ENCODE data around the gene RAB40B. TPM values are rescaled to one million over a fixed set of nuclear protein-coding genes. Genes with fewer than 3 reads are reported as not detected.
"Not testable (repeated sequence)": the region's sequence is repeated elsewhere in the genome, so short reads cannot be mapped to it uniquely, and the experiment has no call there.

RAB40B gene
- total RNA-seq, 2 experiments from 2014 or later = 21.4 to 22.1 TPM

GRCh38 chr17:82656266-82656665, 42.2 kb downstream of the RAB40B start:
- no peak overlapping the region for H3K4me2 ChIP-seq (ENCODE audit: low read length)
- BruUV-seq (replicated peaks) = no TSS peak
- H3K9me3 ChIP-seq (ENCODE audit: low read length) = no peaks in the 10 kb centered on the region
- H3K36me3 ChIP-seq (ENCODE audit: insufficient read depth, low read length) = no peaks in the 10 kb centered on the region
- H3K9me2 ChIP-seq (ENCODE audit: insufficient read depth, low read length) = no peaks in the 10 kb centered on the region
- H3K79me2 ChIP-seq (ENCODE audit: insufficient read depth, low read depth, low read length) = no peaks in the 10 kb centered on the region
- peaks cover 4% of the 10 kb centered on the region for H3K4me1 ChIP-seq (ENCODE audit: insufficient read depth, low read length, poor library complexity, severe bottlenecking)
- POLR2A ChIA-PET = interaction anchor here (0.5 to 1.5 kb wide), 3 partner anchors 10 to 91 kb away, joined by 3 to 4 read pairs (median 3); no protein-coding TSS in a partner anchor
- no peak overlapping the region for H3K4me3 ChIP-seq (ENCODE audit: low read depth, low read length, poor library complexity, severe bottlenecking)
- H4K20me1 ChIP-seq (ENCODE audit: insufficient read depth, low read length) = no peaks in the 10 kb centered on the region
- no peak for DNase-seq (ENCODE audit: low spot score)
- no peak overlapping the region for H2AFZ ChIP-seq (ENCODE audit: low read length)
- intact Hi-C loops (cut with micrococcal nuclease; ENCODE audit: unreplicated experiment) = no loop called here
- no peak overlapping the region for H3K27ac ChIP-seq (ENCODE audit: low read depth, low read length, poor library complexity, severe bottlenecking)
- CTCF ChIA-PET (ENCODE audit: unreplicated experiment) = no interaction called here
- TF ChIP-seq, protein P1, sequence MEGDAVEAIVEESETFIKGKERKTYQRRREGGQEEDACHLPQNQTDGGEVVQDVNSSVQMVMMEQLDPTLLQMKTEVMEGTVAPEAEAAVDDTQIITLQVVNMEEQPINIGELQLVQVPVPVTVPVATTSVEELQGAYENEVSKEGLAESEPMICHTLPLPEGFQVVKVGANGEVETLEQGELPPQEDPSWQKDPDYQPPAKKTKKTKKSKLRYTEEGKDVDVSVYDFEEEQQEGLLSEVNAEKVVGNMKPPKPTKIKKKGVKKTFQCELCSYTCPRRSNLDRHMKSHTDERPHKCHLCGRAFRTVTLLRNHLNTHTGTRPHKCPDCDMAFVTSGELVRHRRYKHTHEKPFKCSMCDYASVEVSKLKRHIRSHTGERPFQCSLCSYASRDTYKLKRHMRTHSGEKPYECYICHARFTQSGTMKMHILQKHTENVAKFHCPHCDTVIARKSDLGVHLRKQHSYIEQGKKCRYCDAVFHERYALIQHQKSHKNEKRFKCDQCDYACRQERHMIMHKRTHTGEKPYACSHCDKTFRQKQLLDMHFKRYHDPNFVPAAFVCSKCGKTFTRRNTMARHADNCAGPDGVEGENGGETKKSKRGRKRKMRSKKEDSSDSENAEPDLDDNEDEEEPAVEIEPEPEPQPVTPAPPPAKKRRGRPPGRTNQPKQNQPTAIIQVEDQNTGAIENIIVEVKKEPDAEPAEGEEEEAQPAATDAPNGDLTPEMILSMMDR (conservative IDR thresholded peaks at IDR 0.05; ENCODE audit: low read length) = no peak
- no peak for TF ChIP-seq EZH2phosphoT487 (IDR thresholded peaks at IDR 0.05; ENCODE audit: borderline replicate concordance, low read depth, low read length)

DNA sequence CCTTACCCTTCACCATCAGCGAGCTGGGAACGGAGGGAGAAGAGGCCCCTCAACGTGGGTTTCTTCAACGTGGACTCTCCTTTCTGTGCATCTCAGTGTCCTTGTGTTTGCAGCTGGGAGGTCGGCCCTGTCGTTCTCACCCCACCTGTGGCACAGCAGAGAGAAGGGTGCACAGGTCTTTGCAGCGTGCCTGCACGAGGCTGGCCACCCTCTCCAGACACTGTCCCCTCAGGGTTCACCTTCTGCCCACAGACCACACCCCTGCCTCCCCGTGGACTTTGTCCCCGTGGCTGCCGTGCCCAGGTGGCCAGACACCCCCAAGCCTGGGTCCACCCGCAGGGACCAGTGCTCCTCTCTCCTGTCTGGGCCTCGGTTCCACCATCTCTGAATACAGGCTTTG, 43.0 kb downstream of the RAB40B start:
- H4K20me1 ChIP-seq (ENCODE audit: insufficient read depth, low read length) = no peaks in the 10 kb centered on the region
- H3K4me1 ChIP-seq (ENCODE audit: insufficient read depth, low read length, poor library complexity, severe bottlenecking) = peaks cover 4% of the 10 kb centered on the region
- H3K9me3 ChIP-seq (ENCODE audit: low read length) = no peaks in the 10 kb centered on the region
- H3K4me3 ChIP-seq (ENCODE audit: low read depth, low read length, poor library complexity, severe bottlenecking) = no peak overlapping the region
- CTCF ChIA-PET (ENCODE audit: unreplicated experiment) = no interaction called here
- H2AFZ ChIP-seq (ENCODE audit: low read length) = peak overlapping the region; percentile 9; the same call in 1 of the 2 replicates
- H3K79me2 ChIP-seq (ENCODE audit: insufficient read depth, low read depth, low read length) = no peaks in the 10 kb centered on the region
- intact Hi-C loops (cut with micrococcal nuclease; ENCODE audit: unreplicated experiment) = no loop called here
- no peaks in the 10 kb centered on the region for H3K36me3 ChIP-seq (ENCODE audit: insufficient read depth, low read length)
- H3K9me2 ChIP-seq (ENCODE audit: insufficient read depth, low read length) = no peaks in the 10 kb centered on the region
- no peak for TF ChIP-seq EZH2phosphoT487 (IDR thresholded peaks at IDR 0.05; ENCODE audit: borderline replicate concordance, low read depth, low read length)
- TF ChIP-seq, protein P1 (conservative IDR thresholded peaks at IDR 0.05; ENCODE audit: low read length) = no peak
- H3K27ac ChIP-seq (ENCODE audit: low read depth, low read length, poor library complexity, severe bottlenecking) = no peak overlapping the region
- no peak for DNase-seq (ENCODE audit: low spot score)
- BruUV-seq (replicated peaks) = no TSS peak
- no peak overlapping the region for H3K4me2 ChIP-seq (ENCODE audit: low read length)
- POLR2A ChIA-PET = interaction anchor here (1.5 kb wide), 1 partner anchor 22 kb away, joined by 4 read pairs; no protein-coding TSS in a partner anchor

GRCh38 chr17:82655038-82655479, 43.4 kb downstream of the RAB40B start:
- H2AFZ ChIP-seq (ENCODE audit: low read length) = peak overlapping the region; percentile 9; the same call in 1 of the 2 replicates
- DNase-seq (ENCODE audit: low spot score) = no peak
- ChIA-PET POLR2A (interaction anchor here (1.5 kb wide), 1 partner anchor 23 kb away, joined by 4 read pairs; no protein-coding TSS in a partner anchor), CTCF (ENCODE audit: unreplicated experiment) (no interaction called here)
- H3K27ac ChIP-seq (ENCODE audit: low read depth, low read length, poor library complexity, severe bottlenecking) = no peak overlapping the region
- no peak overlapping the region for H3K4me2 ChIP-seq (ENCODE audit: low read length)
- no peaks in the 10 kb centered on the region for H3K36me3 ChIP-seq (ENCODE audit: insufficient read depth, low read length)
- no peaks in the 10 kb centered on the region for H3K9me2 ChIP-seq (ENCODE audit: insufficient read depth, low read length)
- TF ChIP-seq EZH2phosphoT487 (IDR thresholded peaks at IDR 0.05; ENCODE audit: borderline replicate concordance, low read depth, low read length) = no peak
- TF ChIP-seq, protein P1 (conservative IDR thresholded peaks at IDR 0.05; ENCODE audit: low read length) = no peak
- intact Hi-C loops (cut with micrococcal nuclease; ENCODE audit: unreplicated experiment) = no loop called here
- H3K79me2 ChIP-seq (ENCODE audit: insufficient read depth, low read depth, low read length) = no peaks in the 10 kb centered on the region
- no peak overlapping the region for H3K4me3 ChIP-seq (ENCODE audit: low read depth, low read length, poor library complexity, severe bottlenecking)
- H4K20me1 ChIP-seq (ENCODE audit: insufficient read depth, low read length) = no peaks in the 10 kb centered on the region
- H3K4me1 ChIP-seq (ENCODE audit: insufficient read depth, low read length, poor library complexity, severe bottlenecking) = peaks cover 4% of the 10 kb centered on the region
- H3K9me3 ChIP-seq (ENCODE audit: low read length) = no peaks in the 10 kb centered on the region
- BruUV-seq (replicated peaks) = no TSS peak

GRCh38 chr17:82654611-82655010, 43.9 kb downstream of the RAB40B start:
- intact Hi-C loops (cut with micrococcal nuclease; ENCODE audit: unreplicated experiment); H3K79me2 ChIP-seq (ENCODE audit: insufficient read depth, low read depth, low read length); CTCF ChIA-PET (ENCODE audit: unreplicated experiment); H3K4me2 ChIP-seq (ENCODE audit: low read length); H3K9me2 ChIP-seq (ENCODE audit: insufficient read depth, low read length); POLR2A ChIA-PET; H3K9me3 ChIP-seq (ENCODE audit: low read length); H4K20me1 ChIP-seq (ENCODE audit: insufficient read depth, low read length); BruUV-seq (replicated peaks); DNase-seq (ENCODE audit: low spot score); H3K27ac ChIP-seq (ENCODE audit: low read depth, low read length, poor library complexity, severe bottlenecking); H3K36me3 ChIP-seq (ENCODE audit: insufficient read depth, low read length); H3K4me1 ChIP-seq (ENCODE audit: insufficient read depth, low read length, poor library complexity, severe bottlenecking); H3K4me3 ChIP-seq (ENCODE audit: low read depth, low read length, poor library complexity, severe bottlenecking): not testable (repeated sequence)
- H2AFZ ChIP-seq (ENCODE audit: low read length) = peak overlapping the region; percentile 9; the same call in 1 of the 2 replicates

All from OCI-LY7 (cell line).